Pancreas (tissue), 10 donors: ENCODE data around the gene ITGAL. TPM values are rescaled to one million over a fixed set of nuclear protein-coding genes. Genes with fewer than 3 reads are reported as not detected.
"Not testable (repeated sequence)": the region's sequence is repeated elsewhere in the genome, so short reads cannot be mapped to it uniquely, and the experiment has no call there.

Experiments used
- ATAC-seq, 4 donors: fragments of 200-7000 bp; cut with Tn5 transposase; one replicate each; pipeline versions ENCODE4 v1.8.0 to v1.9.1; 2020; ENCODE audit warnings: mild to moderate bottlenecking in 4 of 4, moderate library complexity in 4 of 4
- DNase-seq, 6 donors: peaks; one replicate each; pipeline ENCODE4 v3.0.0-alpha.2; 2020
- FAIRE-seq: peaks from 2 replicates; lab custom pipeline; 2012; peaks lifted over from hg19 to GRCh38; lab: Jason Lieb, UNC
- H3K27ac ChIP-seq, 4 donors: fragments of 200-600 bp; sonication (generic); 1 replicate in 3 of 4; 2 replicates in 1 of 4; pipeline versions ENCODE4 v1.5.0 to v1.8.0; 2020
- H3K27me3 ChIP-seq, 4 donors: fragments of 200-600 bp; one replicate each; pipeline ENCODE4 v1.8.0; 2021
- H3K36me3 ChIP-seq, 3 donors: fragments of 200-600 bp; sonication (generic) in 1 of 3; one replicate each; pipeline versions ENCODE4 v1.5.0 to v1.8.0; 2020 to 2021
- H3K4me1 ChIP-seq, 3 donors: fragments of 200-600 bp; one replicate each; pipeline ENCODE4 v1.8.0; 2021
- H3K4me3 ChIP-seq, 4 donors: fragments of 200-600 bp; sonication (generic) in 2 of 4; one replicate each; pipeline versions ENCODE4 v1.5.0 to v1.8.0; 2020 to 2021
- H3K9me3 ChIP-seq, 4 donors: fragments of 200-600 bp; one replicate each; pipeline ENCODE4 v1.8.0; 2021
- WGBS, 2 donors: extraction: QIAGEN DNeasy Blood & Tissue Kit; methylation state at CpG; one replicate each; pipeline ENCODE4 v1.1.7; 2013; 5-methylcytosine and 5-hydroxymethylcytosine counted together
- intact Hi-C, 3 donors: fragments of 100-400 bp; cut with DNase I; formaldehyde crosslinking; loops; one replicate each; pipeline versions ENCODE4 v1.11.1 to v1.14.2; 2022
- polyA plus RNA-seq, 2 donors: library from polyadenylated mRNA; stranded (reverse); fragments of 200-250 nt; gene quantifications; one replicate each; pipeline ENCODE4 v1.2.3, GENCODE V29; 2013
- total RNA-seq, 6 donors: library from RNA; stranded (reverse); fragmentation: NEBNext Ultra II Directional in 4 of 6; extraction: Animal tissue kit (Norgen Biotek cat#: 25700) in 4 of 6; gene quantifications; one replicate each; pipeline versions ENCODE4 v1.2.1 to v1.2.4, GENCODE V29; 2021 to 2023
- TF ChIP-seq, protein P1 (sequence below), 4 donors: fragments of 200-600 bp; sonication (generic) in 3 of 4; IDR thresholded peaks; one replicate each; pipeline versions ENCODE4 v1.5.0 to v1.8.0; 2021; ENCODE audit warnings: antibody characterized with exemption in 4 of 4
- donor health status: healthy with polysubstance abuse.
- donor health status: DM: no; HTN: no; CAD: no; lungs with moderate emphysema.
- donor health status: DM: no; HTN: no; CAD: no.
- donor health status: control.
- donor health status: control.
- donor health status: Bipolar disorder and iron deficiency.
- donor health status: DM: yes; HTN: yes; CAD: no.
- donor health status: DM: no; HTN: no; CAD: no.
- donor health status: DM: no; HTN: no; CAD: no.
- donor health status: DM: yes; HTN: yes; CAD: no.

ITGAL gene
- total and polyA plus RNA-seq, 8 donors = 0.54 to 9.1 (median 1.8) TPM

DNA sequence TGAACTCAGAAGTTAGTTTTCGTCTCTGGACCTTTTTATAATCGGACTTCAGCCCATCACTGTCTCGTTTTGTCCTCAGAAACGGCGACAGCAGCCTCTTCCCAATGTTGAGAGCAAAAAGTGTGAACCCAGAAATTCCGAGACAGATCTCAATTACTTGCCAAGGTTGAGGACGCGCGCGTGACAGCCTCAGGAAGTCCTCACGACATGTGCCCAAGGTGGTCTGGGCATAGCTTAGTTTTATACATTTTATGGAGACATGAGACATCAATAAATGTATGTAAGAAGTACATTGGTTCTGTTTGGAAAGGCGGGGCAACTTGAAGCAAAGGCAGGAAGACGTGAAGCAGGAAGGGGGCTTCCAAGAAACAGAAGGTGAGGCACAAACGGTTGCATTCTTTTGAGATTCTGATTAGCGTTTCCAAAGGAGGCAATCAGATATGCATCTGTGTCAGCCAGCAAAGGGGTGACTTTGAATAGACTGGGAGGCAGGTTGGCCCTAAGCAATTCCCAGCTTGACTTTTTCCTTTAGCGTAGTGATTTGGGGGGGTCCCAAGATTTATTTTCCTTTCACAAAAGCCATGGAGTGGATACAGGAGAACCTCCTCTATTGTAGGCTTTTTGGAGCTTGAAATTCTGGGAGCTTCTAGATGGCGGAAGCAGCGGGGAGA, 62.7 kb downstream of the ITGAL start:
- Histone ChIP-seq H3K27me3 (no peaks in the 10 kb centered on the region), H3K4me3 (peak overlapping the region; percentile 53 to 79 (median 69)), H3K36me3 (peaks cover 0 to 7% (median 0%) of the 10 kb centered on the region in 3 donors), H3K4me1 (peaks cover 7 to 9% (median 8%) of the 10 kb centered on the region in 3 donors), H3K9me3 (no peaks in the 10 kb centered on the region), H3K27ac (peak overlapping the region; percentile 91 to 95 (median 95))
- FAIRE-seq (no peak), DNase-seq (no peak), ATAC-seq (peak; percentile 5 to 21 (median 8))
- TF ChIP-seq, protein P1, sequence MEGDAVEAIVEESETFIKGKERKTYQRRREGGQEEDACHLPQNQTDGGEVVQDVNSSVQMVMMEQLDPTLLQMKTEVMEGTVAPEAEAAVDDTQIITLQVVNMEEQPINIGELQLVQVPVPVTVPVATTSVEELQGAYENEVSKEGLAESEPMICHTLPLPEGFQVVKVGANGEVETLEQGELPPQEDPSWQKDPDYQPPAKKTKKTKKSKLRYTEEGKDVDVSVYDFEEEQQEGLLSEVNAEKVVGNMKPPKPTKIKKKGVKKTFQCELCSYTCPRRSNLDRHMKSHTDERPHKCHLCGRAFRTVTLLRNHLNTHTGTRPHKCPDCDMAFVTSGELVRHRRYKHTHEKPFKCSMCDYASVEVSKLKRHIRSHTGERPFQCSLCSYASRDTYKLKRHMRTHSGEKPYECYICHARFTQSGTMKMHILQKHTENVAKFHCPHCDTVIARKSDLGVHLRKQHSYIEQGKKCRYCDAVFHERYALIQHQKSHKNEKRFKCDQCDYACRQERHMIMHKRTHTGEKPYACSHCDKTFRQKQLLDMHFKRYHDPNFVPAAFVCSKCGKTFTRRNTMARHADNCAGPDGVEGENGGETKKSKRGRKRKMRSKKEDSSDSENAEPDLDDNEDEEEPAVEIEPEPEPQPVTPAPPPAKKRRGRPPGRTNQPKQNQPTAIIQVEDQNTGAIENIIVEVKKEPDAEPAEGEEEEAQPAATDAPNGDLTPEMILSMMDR (IDR thresholded peaks at IDR 0.05) = no peak
- intact Hi-C loops = no loop called here
- WGBS, 2 donors = 3 to 9% methylated on average over 18 of the region's 18 CpGs

DNA sequence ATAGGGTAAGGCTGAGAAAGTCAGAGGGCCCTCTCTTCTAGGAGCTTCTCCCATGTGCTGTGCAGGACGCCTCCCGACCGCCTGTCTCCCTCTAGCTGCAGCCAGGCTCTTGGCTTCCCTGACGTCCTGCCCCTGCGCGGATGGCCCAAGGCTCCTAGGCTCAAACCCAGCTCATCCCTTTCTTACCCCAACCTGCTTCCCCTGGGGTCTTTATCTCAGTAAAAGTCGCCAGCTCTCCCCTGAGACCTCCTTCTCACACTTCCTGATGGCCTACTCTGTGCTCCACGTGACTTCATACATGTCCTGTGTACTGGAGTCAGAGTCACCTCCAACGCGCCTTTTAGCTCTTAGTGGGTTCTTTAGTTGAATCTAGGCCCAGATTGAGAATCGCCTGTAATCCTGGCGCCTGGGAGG, 63.2 kb downstream of the ITGAL start:
- TF ChIP-seq, protein P1 (IDR thresholded peaks at IDR 0.05) = peak; percentile 25 to 39 (median 30)
- intact Hi-C loops = no loop called here
- no peak for FAIRE-seq

DNA sequence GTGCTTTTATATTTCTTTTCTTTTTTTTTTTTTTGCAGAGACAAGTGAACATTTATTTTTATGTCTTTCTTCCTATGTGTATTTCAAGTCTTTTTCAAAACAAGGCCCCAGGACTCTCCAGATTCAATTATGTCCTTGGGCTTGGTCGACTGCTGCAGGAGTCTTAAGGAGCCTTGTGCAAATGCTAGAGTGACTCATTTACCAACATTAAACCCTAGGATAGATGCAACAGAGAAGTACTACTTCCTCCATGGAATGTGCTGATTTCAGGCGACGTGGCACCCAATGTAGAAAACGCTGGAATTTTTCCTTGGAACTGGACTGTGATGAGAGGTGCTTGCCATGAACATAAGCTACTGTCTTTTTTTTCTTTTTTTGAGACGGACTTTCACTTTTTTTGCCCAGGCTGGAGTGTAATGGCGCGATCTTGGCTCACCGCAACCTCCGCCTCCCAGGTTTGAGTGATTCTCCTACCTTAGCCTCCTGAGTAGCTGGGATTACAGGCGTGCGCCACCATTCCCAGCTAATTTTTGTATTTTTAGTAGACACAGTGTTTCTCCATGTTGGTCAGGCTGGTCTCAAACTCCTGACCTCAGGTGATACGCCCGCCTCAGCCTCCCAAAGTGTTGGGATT, 64.0 kb downstream of the ITGAL start:
- H3K27me3 ChIP-seq, H3K9me3 ChIP-seq, intact Hi-C loops, FAIRE-seq, ATAC-seq, DNase-seq, H3K36me3 ChIP-seq: not testable (repeated sequence)
- Histone ChIP-seq H3K27ac (peak overlapping the region in 1 of 4 donors; percentile 95), H3K4me1 (peaks cover 9 to 17% (median 12%) of the 10 kb centered on the region in 3 donors), H3K4me3 (peak overlapping the region in 1 of 4 donors; percentile 74)
- WGBS, 2 donors = 89% methylated on average over 13 of the region's 13 CpGs

More for the DNA sequence above, 63.2 kb downstream of the ITGAL start:
- DNase-seq = peak; percentile 65 to 91 (median 78)
- Histone ChIP-seq H3K27ac (peak overlapping the region; percentile 91 to 95 (median 95)), H3K4me1 (peaks cover 7 to 10% (median 8%) of the 10 kb centered on the region in 3 donors), H3K27me3 (no peaks in the 10 kb centered on the region), H3K36me3 (peaks cover 0 to 7% (median 0%) of the 10 kb centered on the region in 3 donors), H3K9me3 (no peaks in the 10 kb centered on the region), H3K4me3 (peak overlapping the region in 3 of 4 donors; percentile 53 to 79 (median 74))
- 24 to 28% methylated on average over 12 of the region's 12 CpGs for WGBS, 2 donors
- ATAC-seq = peak; percentile 63 to 87 (median 78)

DNA sequence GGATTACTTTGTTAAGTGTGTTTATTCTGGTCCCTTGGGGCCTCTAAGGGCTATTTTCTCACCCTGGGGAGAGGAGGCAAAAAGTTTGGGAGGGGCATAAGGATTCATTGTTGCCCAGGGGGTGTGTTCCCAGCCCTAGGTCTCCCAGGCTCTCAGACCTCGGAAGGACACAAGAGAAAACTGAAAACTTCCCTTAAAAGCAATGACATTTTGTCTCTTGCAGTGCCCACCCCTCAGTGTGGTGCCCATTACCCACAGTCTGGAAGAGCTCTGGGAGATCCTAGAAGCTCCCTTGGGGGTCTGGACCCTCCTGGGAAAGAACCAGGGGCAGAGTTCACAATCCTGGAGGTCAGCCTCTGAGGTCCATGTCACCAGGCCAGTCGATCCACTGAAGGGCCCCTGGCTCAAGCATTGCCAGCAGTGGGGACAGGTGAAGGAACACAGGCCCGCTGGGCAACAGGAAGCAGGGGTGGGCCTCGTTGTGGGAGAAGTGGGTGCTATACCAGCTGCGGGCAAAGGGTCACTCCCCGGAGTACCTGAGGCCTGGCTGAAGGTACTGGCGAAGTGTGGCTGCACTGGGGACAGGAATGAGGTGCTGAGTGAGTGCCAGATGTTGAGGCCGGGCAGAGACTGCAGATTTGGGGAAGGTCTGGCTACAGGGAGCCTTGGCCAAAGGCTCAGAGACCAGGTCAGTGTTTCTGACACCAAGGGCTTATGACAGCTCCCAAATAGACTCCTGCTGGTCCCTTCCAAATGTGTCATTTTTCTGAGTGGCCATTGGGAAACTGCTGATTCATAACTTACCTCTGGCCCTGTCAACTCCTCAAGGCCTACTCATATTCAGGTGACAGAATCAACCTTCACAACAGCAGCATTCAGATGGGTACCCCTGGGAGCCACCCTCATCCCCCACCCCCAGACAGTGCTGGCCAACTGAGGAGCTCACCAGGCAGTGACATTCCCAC, 66.7 kb downstream of the ITGAL start:
- Histone ChIP-seq H3K27me3 (no peaks in the 10 kb centered on the region), H3K27ac (no peak overlapping the region), H3K9me3 (no peaks in the 10 kb centered on the region), H3K4me1 (peaks cover 8 to 17% (median 16%) of the 10 kb centered on the region in 3 donors), H3K36me3 (no peaks in the 10 kb centered on the region), H3K4me3 (no peak overlapping the region)
- DNase-seq = no peak
- intact Hi-C loops = no loop called here
- 54 to 68% methylated on average over 8 of the region's 8 CpGs for WGBS, 2 donors
- TF ChIP-seq, protein P1 (IDR thresholded peaks at IDR 0.05) = no peak
- ATAC-seq = no peak
- FAIRE-seq = no peak

DNA sequence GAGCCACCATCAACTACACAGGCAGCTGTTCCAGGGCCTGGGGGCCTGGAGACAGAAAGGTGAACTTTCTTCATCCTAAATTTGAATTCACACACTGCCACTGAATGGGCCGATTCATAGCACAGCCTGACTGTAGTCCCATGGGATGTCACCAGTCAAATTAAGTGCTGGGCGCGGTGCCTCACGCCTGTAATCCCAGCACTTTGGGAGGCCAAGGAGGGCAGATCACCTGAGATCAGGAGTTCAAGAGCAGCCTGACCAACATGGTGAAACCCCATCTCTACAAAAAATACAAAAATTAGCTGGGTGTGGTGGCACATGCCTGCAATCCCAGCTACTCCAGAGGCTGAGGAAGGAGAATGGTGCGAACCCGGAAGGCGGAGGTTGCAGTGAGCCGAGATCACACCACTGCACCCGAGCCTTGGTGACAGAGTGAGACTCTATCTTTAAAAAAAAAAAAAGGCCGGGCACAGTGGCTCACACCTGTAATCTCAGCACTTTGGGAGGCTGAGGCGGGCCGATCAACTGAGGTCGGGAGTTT, 67.5 kb downstream of the ITGAL start:
- DNase-seq, H3K36me3 ChIP-seq, H3K4me3 ChIP-seq, ATAC-seq, FAIRE-seq, H3K9me3 ChIP-seq, intact Hi-C loops, H3K27me3 ChIP-seq, H3K27ac ChIP-seq: not testable (repeated sequence)
- WGBS, 2 donors = 84 to 91% methylated on average over 13 of the region's 13 CpGs
- H3K4me1 ChIP-seq = peaks cover 8 to 17% (median 16%) of the 10 kb centered on the region in 3 donors

DNA sequence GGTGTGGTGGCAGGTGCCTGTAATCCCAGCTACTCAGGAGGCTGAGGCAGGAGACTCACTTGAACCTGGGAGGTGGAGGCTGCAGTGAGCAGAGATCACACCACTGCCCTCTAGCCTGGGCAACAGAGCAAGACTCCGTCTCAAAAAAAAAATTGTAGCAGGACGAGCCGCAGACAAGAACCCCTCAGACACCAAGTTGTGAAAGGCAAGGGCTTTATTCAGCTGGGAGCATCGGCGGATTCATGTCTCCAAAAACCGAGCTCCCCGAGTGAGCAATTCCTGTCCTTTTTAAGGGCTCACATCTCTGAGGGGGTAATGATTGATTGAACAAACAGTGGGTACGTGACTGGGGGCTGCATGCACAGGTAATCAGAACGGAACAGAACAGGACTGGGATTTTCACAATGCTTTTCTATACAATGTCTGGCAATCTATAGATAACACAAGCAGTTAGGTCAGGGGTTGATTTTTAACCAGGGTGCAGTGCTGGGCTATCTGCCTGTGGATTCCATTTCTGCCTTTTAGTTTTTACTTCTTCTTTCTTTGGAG, 68.4 kb downstream of the ITGAL start:
- DNase-seq, H3K27me3 ChIP-seq, FAIRE-seq, H3K9me3 ChIP-seq, H3K36me3 ChIP-seq, H3K4me3 ChIP-seq, intact Hi-C loops: not testable (repeated sequence)
- Histone ChIP-seq H3K27ac (peak overlapping the region in 1 of 4 donors; percentile 17), H3K4me1 (peaks cover 8 to 17% (median 13%) of the 10 kb centered on the region in 3 donors)
- 43 to 48% methylated on average over 9 of the region's 9 CpGs for WGBS, 2 donors
- ATAC-seq = peak in 2 of 4 donors; percentile 10 to 12
